PC-9 (cell line): Measurements from ENCODE around the gene OSMR. TPM values are rescaled to one million over a fixed set of nuclear protein-coding genes. Genes with fewer than 3 reads are reported as not detected.

Experiments
- BruUV-seq: library from RNA; stranded (reverse); fragments of 400-500 nt; replicated peaks from 2 replicates; lab custom pipeline; 2021; lab: Mats Ljungman, UMichigan
- CTCF ChIA-PET: fragments of 300-600 bp; sonication (Branson Sonifier 250); formaldehyde crosslinking; loops from one replicate; lab custom pipeline; 2022; ENCODE audit warnings: antibody characterized with exemption; lab: Charles Lee
- POLR2A ChIA-PET: fragments of 300-600 bp; sonication (Branson Sonifier 250); formaldehyde crosslinking; loops from one replicate; lab custom pipeline; 2022; ENCODE audit warnings: antibody characterized with exemption; ENCODE audit not compliant: unreplicated experiment; lab: Charles Lee
- DNase-seq, 2 experiments: peaks; one replicate each; pipeline versions ENCODE4 v3.0.0 to v3.0.0-alpha.2; 2015 to 2022; ENCODE audit warnings: mixed read lengths in 1 of 2
- H2AFZ ChIP-seq: fragments of 200-600 bp; sonication (generic); 2 replicates; pipeline ENCODE4 v1.8.1; 2017; ENCODE audit warnings: antibody characterized with exemption
- H3F3A ChIP-seq: fragments of 200-600 bp; sonication (generic); 2 replicates; pipeline ENCODE4 v1.8.1; 2017; ENCODE audit warnings: antibody characterized with exemption, mild to moderate bottlenecking, low read depth; ENCODE audit not compliant: insufficient read depth
- H3K27ac ChIP-seq: fragments of 200-600 bp; sonication (generic); 2 replicates; pipeline ENCODE4 v1.6.1; 2016; ENCODE audit warnings: mixed run types
- H3K27me3 ChIP-seq: fragments of 200-600 bp; sonication (generic); 2 replicates; pipeline ENCODE4 v1.6.1; 2016; ENCODE audit warnings: low read depth, mixed run types; ENCODE audit not compliant: insufficient read depth
- H3K36me3 ChIP-seq: fragments of 200-600 bp; sonication (generic); 2 replicates; pipeline ENCODE4 v1.6.1; 2016; ENCODE audit warnings: low read depth, mixed run types
- H3K4me1 ChIP-seq: fragments of 200-600 bp; sonication (generic); replicated peaks from 2 replicates; pipeline ENCODE4 v1.6.1; 2016; ENCODE audit warnings: mixed run types; ENCODE audit not compliant: insufficient read depth
- H3K4me2 ChIP-seq: fragments of 200-600 bp; sonication (generic); 2 replicates; pipeline ENCODE4 v1.6.1; 2017; ENCODE audit warnings: mixed run types
- H3K4me3 ChIP-seq: fragments of 200-600 bp; sonication (generic); 2 replicates; pipeline ENCODE4 v1.6.1; 2016; ENCODE audit warnings: mixed run types
- H3K79me2 ChIP-seq: fragments of 200-600 bp; sonication (generic); 2 replicates; pipeline ENCODE4 v1.6.1; 2017; ENCODE audit warnings: low read depth, mixed run types
- H3K9me2 ChIP-seq: fragments of 200-600 bp; sonication (generic); 2 replicates; pipeline ENCODE4 v1.8.1; 2017; ENCODE audit warnings: mild to moderate bottlenecking; ENCODE audit not compliant: insufficient read depth
- H3K9me3 ChIP-seq: fragments of 200-600 bp; sonication (generic); 2 replicates; pipeline ENCODE4 v1.8.1; 2016; ENCODE audit warnings: low read depth; ENCODE audit not compliant: insufficient read depth
- H4K20me1 ChIP-seq: fragments of 200-600 bp; sonication (generic); 2 replicates; pipeline ENCODE4 v1.8.1; 2017; ENCODE audit not compliant: insufficient read depth
- EZH2 ChIP-seq: fragments of 200-600 bp; sonication (generic); IDR thresholded peaks from 2 replicates; pipeline ENCODE4 v1.8.0; 2017; ENCODE audit warnings: antibody characterized with exemption, low read depth
- intact Hi-C: fragments of 100-400 bp; cut with micrococcal nuclease; formaldehyde crosslinking; loops from one replicate; pipeline ENCODE4 v1.10.0; 2022; ENCODE audit not compliant: unreplicated experiment
- total RNA-seq: library from RNA; stranded (reverse); gene quantifications from 2 replicates; pipeline ENCODE4 v1.2.3, GENCODE V29; 2021
- TF ChIP-seq, protein P1 (sequence below): fragments of 200-600 bp; sonication (generic); conservative IDR thresholded peaks from 2 replicates; pipeline ENCODE4 v1.6.1; 2017; ENCODE audit warnings: mixed run types, antibody characterized with exemption, mild to moderate bottlenecking, moderate library complexity

The OSMR gene
- total RNA-seq, 1 experiment from 2014 or later, result 65.4 TPM

DNA sequence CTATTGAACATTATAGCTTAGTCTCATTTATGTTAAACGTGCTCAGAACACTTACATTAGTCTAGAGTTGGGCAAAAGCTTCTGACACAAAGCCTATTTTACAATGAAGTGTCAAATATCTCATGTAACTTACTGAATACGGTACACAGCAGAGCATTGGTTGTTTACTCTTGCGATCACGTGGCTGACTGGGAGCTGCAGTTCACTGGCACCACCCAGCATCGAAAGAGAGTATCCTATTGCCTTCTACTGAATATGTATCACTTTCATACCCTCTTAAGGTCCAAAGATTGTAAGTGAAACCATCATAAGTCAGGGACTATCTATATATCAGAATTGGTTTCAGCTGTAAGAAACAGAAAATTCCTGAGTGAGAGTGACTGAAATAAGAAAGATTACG is 42.6 kb upstream of the OSMR start:
- no peak for TF ChIP-seq EZH2
- TF ChIP-seq, protein P1, sequence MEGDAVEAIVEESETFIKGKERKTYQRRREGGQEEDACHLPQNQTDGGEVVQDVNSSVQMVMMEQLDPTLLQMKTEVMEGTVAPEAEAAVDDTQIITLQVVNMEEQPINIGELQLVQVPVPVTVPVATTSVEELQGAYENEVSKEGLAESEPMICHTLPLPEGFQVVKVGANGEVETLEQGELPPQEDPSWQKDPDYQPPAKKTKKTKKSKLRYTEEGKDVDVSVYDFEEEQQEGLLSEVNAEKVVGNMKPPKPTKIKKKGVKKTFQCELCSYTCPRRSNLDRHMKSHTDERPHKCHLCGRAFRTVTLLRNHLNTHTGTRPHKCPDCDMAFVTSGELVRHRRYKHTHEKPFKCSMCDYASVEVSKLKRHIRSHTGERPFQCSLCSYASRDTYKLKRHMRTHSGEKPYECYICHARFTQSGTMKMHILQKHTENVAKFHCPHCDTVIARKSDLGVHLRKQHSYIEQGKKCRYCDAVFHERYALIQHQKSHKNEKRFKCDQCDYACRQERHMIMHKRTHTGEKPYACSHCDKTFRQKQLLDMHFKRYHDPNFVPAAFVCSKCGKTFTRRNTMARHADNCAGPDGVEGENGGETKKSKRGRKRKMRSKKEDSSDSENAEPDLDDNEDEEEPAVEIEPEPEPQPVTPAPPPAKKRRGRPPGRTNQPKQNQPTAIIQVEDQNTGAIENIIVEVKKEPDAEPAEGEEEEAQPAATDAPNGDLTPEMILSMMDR, result no peak
- no peak overlapping the region for H3K4me3 ChIP-seq
- ChIA-PET CTCF (interaction anchor here (1.3 kb wide), 1 partner anchor 362 kb away, joined by 5 read pairs; no protein-coding TSS in a partner anchor), POLR2A (interaction anchor here (0.6 kb wide), 1 partner anchor 166 kb away, joined by 6 read pairs; no protein-coding TSS in a partner anchor)
- no peaks in the 10 kb centered on the region; the same call in 1 of the 2 replicates for H3K4me1 ChIP-seq
- H3K79me2 ChIP-seq, result no peaks in the 10 kb centered on the region
- BruUV-seq, result no TSS peak
- H3K36me3 ChIP-seq, result no peaks in the 10 kb centered on the region
- H3F3A ChIP-seq, result no peaks in the 10 kb centered on the region
- DNase-seq, result no peak
- H3K9me3 ChIP-seq, result peaks cover 2% of the 10 kb centered on the region; the same call in 1 of the 2 replicates
- H4K20me1 ChIP-seq, result no peaks in the 10 kb centered on the region
- no peak overlapping the region for H3K27ac ChIP-seq
- no peaks in the 10 kb centered on the region for H3K27me3 ChIP-seq
- no peak overlapping the region for H3K4me2 ChIP-seq
- H2AFZ ChIP-seq, result no peak overlapping the region
- no peaks in the 10 kb centered on the region for H3K9me2 ChIP-seq
- intact Hi-C loops, result no loop called here

DNA sequence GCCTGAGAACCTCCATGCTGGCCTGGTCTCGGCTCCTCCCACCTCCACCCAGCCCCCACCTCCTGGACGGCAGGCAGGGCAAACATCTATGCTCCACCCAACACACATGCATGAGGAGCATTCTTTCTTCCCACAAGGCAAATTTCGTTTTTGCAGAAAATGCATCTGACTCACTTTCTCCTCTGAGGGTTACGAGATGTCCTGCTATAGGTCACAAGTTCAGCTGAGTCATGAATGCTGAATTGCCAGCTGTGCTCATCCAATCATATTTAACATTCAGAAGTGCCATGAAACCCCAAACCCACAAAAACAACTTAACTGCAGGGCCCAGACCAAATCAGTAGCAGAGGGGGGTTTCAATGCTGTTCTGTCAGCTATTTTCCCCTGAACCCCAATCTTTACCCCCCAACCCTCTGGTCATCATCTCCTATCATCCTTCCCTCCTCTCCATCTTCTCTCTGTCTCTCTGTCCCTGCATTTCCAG is 39.0 kb upstream of the OSMR start:
- Histone ChIP-seq H3K4me1 (no peaks in the 10 kb centered on the region; the same call in 1 of the 2 replicates), H3K9me3 (peaks cover 2% of the 10 kb centered on the region; the same call in 1 of the 2 replicates), H3K36me3 (no peaks in the 10 kb centered on the region), H3K4me3 (no peak overlapping the region), H3K27me3 (no peaks in the 10 kb centered on the region), H3K79me2 (no peaks in the 10 kb centered on the region), H4K20me1 (no peaks in the 10 kb centered on the region), H3F3A (no peaks in the 10 kb centered on the region), H3K4me2 (no peak overlapping the region), H3K27ac (no peak overlapping the region), H3K9me2 (no peaks in the 10 kb centered on the region), H2AFZ (no peak overlapping the region)
- POLR2A ChIA-PET, result interaction anchor here (0.5 to 0.8 kb wide), 2 partner anchors 23 to 343 kb away, joined by 3 to 4 read pairs; no protein-coding TSS in a partner anchor
- TF ChIP-seq, protein P1, result no peak
- TF ChIP-seq EZH2, result no peak
- CTCF ChIA-PET, result interaction anchor here (0.7 to 5.7 kb wide), 3 partner anchors 365 to 386 kb away, joined by 3 to 183 read pairs (median 87); no protein-coding TSS in a partner anchor
- intact Hi-C loops, result loop anchor here (5.0 kb wide), 2 partner anchors 75 to 210 kb away; no protein-coding TSS in a partner anchor
- peak; percentile 70 to 80 for DNase-seq
- no TSS peak for BruUV-seq

DNA sequence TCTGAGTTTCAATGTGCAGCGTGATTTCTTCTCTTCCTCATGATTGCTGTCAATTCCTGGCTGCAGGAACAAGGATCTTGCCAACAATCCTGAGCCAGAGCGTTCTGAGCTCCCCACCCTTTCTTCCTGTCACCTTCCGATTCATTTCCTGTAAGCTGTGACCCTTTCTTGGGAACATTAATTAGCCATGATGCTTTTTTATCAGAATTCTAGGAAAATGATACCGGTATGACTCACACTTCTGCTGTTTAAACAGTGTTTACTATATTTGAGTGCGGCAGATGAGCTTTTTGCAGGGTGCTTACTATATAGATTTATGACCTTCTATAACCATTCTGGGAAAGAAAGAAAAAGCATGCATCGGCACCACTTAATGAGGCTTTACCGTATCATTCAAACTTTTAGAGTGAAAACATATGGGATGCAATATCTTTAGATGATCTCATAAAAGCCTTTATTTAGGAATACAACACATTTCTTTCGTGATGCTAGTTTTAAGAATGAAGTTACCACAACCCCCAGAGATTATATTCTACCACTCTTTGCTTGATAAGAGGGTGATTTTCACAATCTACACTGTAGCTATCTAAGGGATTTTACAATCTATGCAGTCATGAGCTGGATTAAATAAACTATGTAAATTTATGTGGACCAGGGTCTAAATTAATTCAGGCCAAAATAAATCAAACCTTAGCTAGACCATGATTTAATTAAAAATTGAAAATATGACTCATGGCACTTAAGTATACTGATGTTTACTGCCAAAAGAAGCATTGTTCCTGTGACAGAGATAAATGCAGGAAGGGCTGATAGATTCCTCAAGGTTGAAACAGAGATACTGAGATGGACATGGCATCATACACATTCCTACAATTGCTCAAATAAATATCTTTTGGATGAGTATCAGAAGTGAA is 38.0 kb upstream of the OSMR start:
- no peaks in the 10 kb centered on the region for H3F3A ChIP-seq
- H3K27ac ChIP-seq, result no peak overlapping the region
- BruUV-seq, result no TSS peak
- no peak for TF ChIP-seq EZH2
- TF ChIP-seq, protein P1, result no peak
- H2AFZ ChIP-seq, result no peak overlapping the region
- peaks cover 2% of the 10 kb centered on the region; the same call in 1 of the 2 replicates for H3K9me3 ChIP-seq
- H3K27me3 ChIP-seq, result no peaks in the 10 kb centered on the region
- POLR2A ChIA-PET, result interaction anchor here (0.7 kb wide), 1 partner anchor 282 kb away, joined by 3 read pairs; no protein-coding TSS in a partner anchor
- CTCF ChIA-PET, result interaction anchor here (3.6 to 5.7 kb wide), 2 partner anchors 366 to 387 kb away, joined by 87 to 183 read pairs; no protein-coding TSS in a partner anchor
- intact Hi-C loops, result loop anchor here (2.0 to 5.0 kb wide), 3 partner anchors 76 to 257 kb away; no protein-coding TSS in a partner anchor
- no peak overlapping the region for H3K4me2 ChIP-seq
- no peaks in the 10 kb centered on the region for H3K79me2 ChIP-seq
- H3K9me2 ChIP-seq, result no peaks in the 10 kb centered on the region
- H3K36me3 ChIP-seq, result no peaks in the 10 kb centered on the region
- H4K20me1 ChIP-seq, result no peaks in the 10 kb centered on the region
- no peak overlapping the region for H3K4me3 ChIP-seq
- no peaks in the 10 kb centered on the region; the same call in 1 of the 2 replicates for H3K4me1 ChIP-seq
- DNase-seq, result no peak
